Measurements from ENCODE around the gene ARX. TPM values are rescaled to one million over a fixed set of nuclear protein-coding genes. Genes with fewer than 3 reads are reported as not detected.
A peak's percentile ranks its signal among the peaks of the same experiment; 100 is the strongest.

Gene ARX
- polyA plus RNA-seq, 3 donors: not detected

DNA sequence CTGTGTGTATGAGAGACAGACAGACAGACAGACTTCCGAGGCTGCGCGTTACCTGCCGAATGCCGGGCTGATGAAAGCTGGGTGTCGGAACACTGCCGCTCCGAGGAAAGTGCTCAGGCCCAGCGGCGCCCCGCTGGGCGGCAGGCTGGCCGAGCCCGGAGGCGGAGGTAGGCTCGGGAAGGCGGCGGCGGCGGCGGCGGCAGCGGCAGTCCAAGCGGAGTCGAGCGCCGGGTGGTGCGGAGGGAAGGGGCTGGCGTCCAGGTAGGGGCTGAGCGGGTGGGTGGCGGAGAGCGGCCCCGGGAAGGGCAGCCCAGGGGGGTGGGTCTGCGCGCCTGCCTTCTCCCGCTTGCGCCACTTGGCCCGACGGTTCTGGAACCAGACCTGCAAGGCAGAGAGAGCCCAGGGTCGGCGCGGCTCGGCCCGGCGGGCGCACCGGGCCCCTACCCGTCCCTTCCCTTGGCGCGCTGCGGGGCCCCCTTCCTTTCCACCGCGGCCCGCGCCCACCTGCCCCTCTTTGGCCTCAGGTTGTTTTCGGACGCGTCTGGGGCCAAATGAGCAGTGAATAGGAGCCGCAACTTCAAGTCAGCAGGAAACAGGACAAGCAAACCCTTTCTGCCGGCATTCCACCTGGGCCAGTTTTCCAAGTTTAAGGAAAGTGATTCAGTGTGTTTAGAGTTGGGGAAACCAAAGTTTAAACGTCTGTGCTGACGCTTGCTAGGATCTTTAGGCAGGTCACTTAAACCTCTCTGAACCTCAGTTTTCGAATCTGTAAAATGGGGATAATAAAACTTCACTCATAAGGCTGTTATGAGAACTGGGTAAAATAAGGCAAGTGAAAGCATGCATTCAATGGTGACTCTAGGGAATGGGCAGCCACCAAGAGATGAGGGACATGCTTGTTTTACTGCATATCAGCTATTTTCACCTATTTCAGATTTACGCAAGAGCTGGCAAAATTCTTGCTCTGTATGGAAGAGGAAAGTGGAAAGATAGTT lies 8.4 kb downstream of the ARX start:
- peaks cover 73 to 94% (median 86%) of the 10 kb centered on the region in 3 donors for H3K27me3 Mint-ChIP-seq (ENCODE audit: low read depth in 3 of 3)
- Histone ChIP-seq H3K36me3 (replicated peaks in 1 of 2; ENCODE audit: control insufficient read depth in 1 of 2, insufficient read depth in 2 of 2, low read length in 2 of 2) (no peaks in the 10 kb centered on the region), H3K27ac (ENCODE audit: low read depth in 1 of 2, low read length in 2 of 2) (no peak overlapping the region), H3K4me2 (replicated peaks; ENCODE audit: extremely low read depth, low read length, poor library complexity, severe bottlenecking) (no peak overlapping the region), H3K79me2 (ENCODE audit: insufficient read depth, low read length) (no peaks in the 10 kb centered on the region), H4K20me1 (ENCODE audit: insufficient read depth, low read length) (no peaks in the 10 kb centered on the region), H2AFZ (ENCODE audit: insufficient read depth, low read depth, low read length, poor library complexity, severe bottlenecking) (no peak overlapping the region), H3K4me1 (ENCODE audit: control insufficient read depth in 1 of 2, insufficient read depth in 2 of 2, low read length in 2 of 2) (peaks cover 2% of the 10 kb centered on the region in 2 donors), H3K9ac (ENCODE audit: insufficient read depth, low read length, poor library complexity, severe bottlenecking) (no peak overlapping the region), H3K9me3 (replicated peaks in 1 of 2; ENCODE audit: control insufficient read depth in 1 of 2, insufficient read depth in 1 of 2, low read length in 2 of 2) (peaks cover 0 to 48% of the 10 kb centered on the region in 2 donors), H3K4me3 (replicated peaks in 1 of 3; ENCODE audit: low read depth in 2 of 3, low read length in 3 of 3) (no peak overlapping the region), H3K27me3 (ENCODE audit: control insufficient read depth in 2 of 2, insufficient read depth in 2 of 2, low read length in 2 of 2) (peaks cover 61 to 87% of the 10 kb centered on the region in 2 donors)
- H3K27ac Mint-ChIP-seq: no peak overlapping the region
- intact Hi-C loops (cut with micrococcal nuclease): no loop called here
- H3K4me3 Mint-ChIP-seq: peak overlapping the region in 1 of 2 donors; percentile 86
- peaks cover 17% of the 10 kb centered on the region for H3K4me1 Mint-ChIP-seq
- H3K9me3 Mint-ChIP-seq: peaks cover 0 to 36% (median 12%) of the 10 kb centered on the region in 7 donors
- peaks cover 0 to 2% of the 10 kb centered on the region in 2 donors for H3K36me3 Mint-ChIP-seq
- no peak for DNase-seq
- 6% methylated on average over 40 of the region's 64 CpGs for WGBS (ENCODE audit: insufficient coverage)
- TF ChIP-seq CTCF (IDR thresholded peaks at IDR 0.05): no peak

DNA sequence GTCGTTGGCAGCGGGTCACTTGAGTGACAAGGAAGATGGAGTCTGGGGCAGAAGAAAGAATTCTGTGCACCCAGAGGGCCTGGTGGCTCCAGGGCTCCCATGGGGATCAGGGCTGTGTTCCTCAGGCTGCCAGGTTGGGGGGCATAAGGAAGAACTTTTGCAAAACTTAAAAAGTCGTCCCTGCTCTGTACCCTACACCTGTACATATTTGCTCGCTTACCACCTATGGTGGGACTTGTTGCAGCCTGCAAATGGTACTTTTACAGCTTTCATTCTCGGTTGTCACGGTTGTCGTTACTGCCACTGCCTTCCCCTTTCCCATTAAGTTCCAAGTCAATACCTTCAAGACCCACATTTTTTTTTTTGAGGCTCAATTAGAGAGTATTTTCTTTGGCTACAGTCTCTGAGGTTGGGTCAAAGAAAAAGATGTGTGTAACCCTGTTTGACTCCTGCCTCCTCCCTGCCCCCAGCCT lies 9.1 kb downstream of the ARX start:
- peaks cover 61 to 85% of the 10 kb centered on the region in 2 donors for H3K27me3 ChIP-seq (ENCODE audit: control insufficient read depth in 2 of 2, insufficient read depth in 2 of 2, low read length in 2 of 2)
- H3K9ac ChIP-seq (ENCODE audit: insufficient read depth, low read length, poor library complexity, severe bottlenecking): no peak overlapping the region
- no peak overlapping the region for H3K27ac ChIP-seq (ENCODE audit: low read depth in 1 of 2, low read length in 2 of 2)
- Mint-ChIP-seq H3K9me3 (peaks cover 0 to 33% (median 10%) of the 10 kb centered on the region in 7 donors), H3K4me3 (peak overlapping the region in 1 of 2 donors; percentile 86), H3K27me3 (ENCODE audit: low read depth in 3 of 3) (peaks cover 74 to 94% (median 84%) of the 10 kb centered on the region in 3 donors), H3K4me1 (peaks cover 14% of the 10 kb centered on the region), H3K27ac (no peak overlapping the region), H3K36me3 (peaks cover 0 to 2% of the 10 kb centered on the region in 2 donors)
- no peak overlapping the region for H3K4me2 ChIP-seq (replicated peaks; ENCODE audit: extremely low read depth, low read length, poor library complexity, severe bottlenecking)
- H4K20me1 ChIP-seq (ENCODE audit: insufficient read depth, low read length): no peaks in the 10 kb centered on the region
- H3K9me3 ChIP-seq (replicated peaks in 1 of 2; ENCODE audit: control insufficient read depth in 1 of 2, insufficient read depth in 1 of 2, low read length in 2 of 2): peaks cover 0 to 45% of the 10 kb centered on the region in 2 donors
- intact Hi-C loops (cut with micrococcal nuclease): no loop called here
- DNase-seq: no peak
- TF ChIP-seq CTCF (IDR thresholded peaks at IDR 0.05): no peak
- WGBS (ENCODE audit: insufficient coverage): no CpG with 5 or more reads among the region's 7 CpGs
- H3K4me3 ChIP-seq (replicated peaks in 1 of 3; ENCODE audit: low read depth in 2 of 3, low read length in 3 of 3): no peak overlapping the region
- H2AFZ ChIP-seq (ENCODE audit: insufficient read depth, low read depth, low read length, poor library complexity, severe bottlenecking): no peak overlapping the region
- H3K4me1 ChIP-seq (ENCODE audit: control insufficient read depth in 1 of 2, insufficient read depth in 2 of 2, low read length in 2 of 2): no peaks in the 10 kb centered on the region
- no peaks in the 10 kb centered on the region for H3K79me2 ChIP-seq (ENCODE audit: insufficient read depth, low read length)
- no peaks in the 10 kb centered on the region for H3K36me3 ChIP-seq (replicated peaks in 1 of 2; ENCODE audit: control insufficient read depth in 1 of 2, insufficient read depth in 2 of 2, low read length in 2 of 2)

Measured in CD14-positive monocyte (primary cell).